ENCODE results near the gene CEP164. TPM values are rescaled to one million over a fixed set of nuclear protein-coding genes. Genes with fewer than 3 reads are reported as not detected.

Gene CEP164
- total and polyA plus RNA-seq, 9 of the 15 experiments (the other 6 are each of a cell fraction or from before 2014, with no cell fraction given) = 2.1 to 16.5 (median 10.4) TPM

- no peak for TF ChIP-seq PATZ1 (CRISPR knock-in tag; IDR thresholded peaks at IDR 0.05; ENCODE audit: borderline replicate concordance)
- no peak for TF ChIP-seq ZNF23 (CRISPR knock-in tag; IDR thresholded peaks at IDR 0.05)
- TF ChIP-seq NFATC3 (IDR thresholded peaks at IDR 0.05) = no peak
Measured at GRCh38 chr11:117426941-117427340, 99.3 kb downstream of the CEP164 start (continued).

GRCh38 chr11:117427356-117427874, 99.8 kb downstream of the CEP164 start:
- no peak; the same call in 1 of the 3 replicates for ATAC-seq
- POLR2A ChIA-PET = interaction anchor here (1.3 kb wide), 1 partner anchor 99 kb away, joined by 3 read pairs; no protein-coding TSS in a partner anchor
- H3K79me2 ChIP-seq (ENCODE audit: control insufficient read depth, insufficient read depth, low read length) = no peaks in the 10 kb centered on the region
- TF ChIP-seq SETDB1 (IDR thresholded peaks at IDR 0.05; ENCODE audit: low read length) = no peak
- no peak for TF ChIP-seq GATAD2B (IDR thresholded peaks at IDR 0.05; ENCODE audit: borderline replicate concordance)
- no peak for TF ChIP-seq FOXP1 (CRISPR knock-in tag; IDR thresholded peaks at IDR 0.05)
- no peak for TF ChIP-seq HOXB6 (CRISPR knock-in tag; IDR thresholded peaks at IDR 0.05; ENCODE audit: borderline replicate concordance)
- TF ChIP-seq ZKSCAN1 (IDR thresholded peaks at IDR 0.05; ENCODE audit: low read depth, low read length) = no peak
- no peak for TF ChIP-seq ZBED1 (IDR thresholded peaks at IDR 0.05)
- TF ChIP-seq, protein P1, sequence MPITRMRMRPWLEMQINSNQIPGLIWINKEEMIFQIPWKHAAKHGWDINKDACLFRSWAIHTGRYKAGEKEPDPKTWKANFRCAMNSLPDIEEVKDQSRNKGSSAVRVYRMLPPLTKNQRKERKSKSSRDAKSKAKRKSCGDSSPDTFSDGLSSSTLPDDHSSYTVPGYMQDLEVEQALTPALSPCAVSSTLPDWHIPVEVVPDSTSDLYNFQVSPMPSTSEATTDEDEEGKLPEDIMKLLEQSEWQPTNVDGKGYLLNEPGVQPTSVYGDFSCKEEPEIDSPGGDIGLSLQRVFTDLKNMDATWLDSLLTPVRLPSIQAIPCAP (CRISPR knock-in tag; IDR thresholded peaks at IDR 0.05; ENCODE audit: borderline replicate concordance) = no peak
- TF ChIP-seq BCL6 (CRISPR knock-in tag; IDR thresholded peaks at IDR 0.05) = no peak
- no peak for TF ChIP-seq HNRNPL (IDR thresholded peaks at IDR 0.05; ENCODE audit: low read depth, low read length)

More at GRCh38 chr11:117427356-117427874, 99.8 kb downstream of the CEP164 start:
- Histone ChIP-seq H3K4me2 (ENCODE audit: insufficient read depth, low read length) (no peak overlapping the region), H3K27ac (ENCODE audit: extremely low read depth, low read depth, low read length) (no peak overlapping the region), H3K27me3 (ENCODE audit: control insufficient read depth in 2 of 2, insufficient read depth in 2 of 2, low read length in 2 of 2) (peaks cover 25 to 68% of the 10 kb centered on the region in 2 experiments), H3K9me3 (replicated peaks; ENCODE audit: control insufficient read depth, insufficient read depth, low read depth, low read length) (no peaks in the 10 kb centered on the region), H2AFZ (ENCODE audit: low read depth, low read length) (no peak overlapping the region), H4K20me1 (replicated peaks; ENCODE audit: control insufficient read depth, insufficient read depth, low read length) (peaks cover 20% of the 10 kb centered on the region), H3K4me1 (replicated peaks in 1 of 2; ENCODE audit: control insufficient read depth in 2 of 2, insufficient read depth in 2 of 2, low read length in 2 of 2) (peaks cover 0 to 5% of the 10 kb centered on the region in 2 experiments; a peak in 3 of 5 replicates), H3K9ac (ENCODE audit: insufficient read depth in 1 of 2, low read depth in 2 of 2, low read length in 2 of 2) (no peak overlapping the region), H3K36me3 (ENCODE audit: control insufficient read depth, insufficient read depth, low read length) (no peaks in the 10 kb centered on the region), H3K4me3 (no peak overlapping the region), H3K9me1 (ENCODE audit: control insufficient read depth, insufficient read depth, low read length) (no peaks in the 10 kb centered on the region)
- CTCF ChIA-PET (ENCODE audit: low intra/inter-chr PET ratio) = interaction anchor here (1.8 kb wide), 1 partner anchor 390 kb away, joined by 10 read pairs; no protein-coding TSS in a partner anchor
- intact Hi-C loops (cut with micrococcal nuclease) = loop anchor here (2.0 to 10.0 kb wide), 2 partner anchors 193 to 517 kb away; no protein-coding TSS in a partner anchor
- WGBS (ENCODE audit: insufficient coverage, low coverage, missing lambda C conversion rate) = 2% methylated on average over 11 of the region's 11 CpGs
- no TSS peak for BruUV-seq (replicated peaks)
- DNase-seq (ENCODE audit: extremely low read depth in 1 of 4, low spot score in 3 of 4) = no peak
- no peak for FAIRE-seq
- in situ Hi-C loops (cut with MboI) = loop anchor here (10.0 kb wide), 1 partner anchor 627 kb away; no protein-coding TSS in a partner anchor
